ENCODE measurements around the gene DHRS1. TPM values are rescaled to one million over a fixed set of nuclear protein-coding genes. Genes with fewer than 3 reads are reported as not detected.
A peak's percentile ranks its signal among the peaks of the same experiment; 100 is the strongest.

DHRS1 gene
- total and polyA plus RNA-seq, 2 of the 4 experiments (the other 2 are of a cell fraction), result 15.8 to 38.6 TPM

GRCh38 chr14:24259282-24260025 is 40.1 kb downstream of the DHRS1 start:
- Histone ChIP-seq H3K4me2 (ENCODE audit: low read depth, low read length) (no peak overlapping the region), H3K23ac (ENCODE audit: low read depth, low read length) (no peak overlapping the region; the same call in none of the 2 replicates), H2AK9ac (replicated peaks; ENCODE audit: low read depth, low read length, poor library complexity) (peak overlapping the region; percentile 96), H2BK120ac (ENCODE audit: low read depth, low read length) (peak overlapping the region; percentile 79), H2BK20ac (ENCODE audit: low read depth, low read length) (peak overlapping the region; percentile 67; the same call in 1 of the 2 replicates), H3K14ac (replicated peaks; ENCODE audit: low read depth, low read length) (no peak overlapping the region), H3K9me3 (ENCODE audit: control insufficient read depth, insufficient read depth, low read length) (no peaks in the 10 kb centered on the region), H4K5ac (ENCODE audit: low read depth, low read length) (no peak overlapping the region), H4K8ac (ENCODE audit: low read depth in 2 of 2, low read length in 2 of 2) (peak overlapping the region; percentile 65 to 67; a peak in 2 of 4 replicates), H3K56ac (ENCODE audit: extremely low read depth, insufficient read depth, low read length) (no peak overlapping the region), H3K9ac (ENCODE audit: low read depth, low read length) (no peak overlapping the region), H3K27me3 (ENCODE audit: control insufficient read depth, insufficient read depth, low read length) (no peaks in the 10 kb centered on the region), H3K27ac (ENCODE audit: insufficient read depth, low read length) (no peak overlapping the region), H2AFZ (replicated peaks; ENCODE audit: low read length, poor library complexity) (peak overlapping the region; percentile 82), H3K36me3 (ENCODE audit: control insufficient read depth, insufficient read depth, low read length) (peaks cover 2% of the 10 kb centered on the region; the same call in 1 of the 2 replicates), H3K4me3 (ENCODE audit: insufficient read depth, low read depth, low read length) (no peak overlapping the region), H2BK5ac (ENCODE audit: low read depth, low read length, poor library complexity, severe bottlenecking) (no peak overlapping the region), H2AK5ac (ENCODE audit: low read depth, low read length) (peak overlapping the region; percentile 84; the same call in 1 of the 2 replicates), H3K9me1 (ENCODE audit: insufficient read depth, low read length) (peaks cover 16% of the 10 kb centered on the region; the same call in 1 of the 2 replicates), H3K4me1 (ENCODE audit: control insufficient read depth, insufficient read depth, low read length) (peaks cover 8% of the 10 kb centered on the region), H3K18ac (ENCODE audit: low read depth, low read length) (no peak overlapping the region), H3K79me1 (ENCODE audit: low read depth in 1 of 2, low read length in 2 of 2) (peaks cover 0 to 2% of the 10 kb centered on the region in 2 experiments; a peak in 1 of 4 replicates), H2BK15ac (ENCODE audit: low read depth, low read length) (peak overlapping the region; percentile 68; the same call in 1 of the 3 replicates), H4K20me1 (ENCODE audit: insufficient read depth, low read length) (no peaks in the 10 kb centered on the region), H4K91ac (ENCODE audit: insufficient read depth, low read depth, low read length) (peak overlapping the region; percentile 79), H3K4ac (ENCODE audit: low read depth, low read length) (peak overlapping the region; percentile 60; the same call in 1 of the 2 replicates)
- WGBS, 2 experiments (ENCODE audit: extremely low coverage in 2 of 2, insufficient read length in 1 of 2), result 100% methylated on average over 5 of the region's 16 CpGs; no CpG with 5 or more reads in 1 of the 2 experiments
- POLR2A ChIA-PET (ENCODE audit: unreplicated experiment), result no interaction called here
- dilution Hi-C loops (cut with HindIII; ENCODE audit: low sequenced_read_pairs, unreplicated experiment), result no loop called here
- in situ Hi-C loops (cut with MboI; ENCODE audit: low sequenced_read_pairs), result no loop called here
- BruUV-seq (replicated peaks), result no TSS peak
- DNase-seq (no peak), ATAC-seq (ENCODE audit: low read depth) (peak; percentile 73)
- TF ChIP-seq MAZ (IDR thresholded peaks at IDR 0.05; ENCODE audit: borderline replicate concordance, low read depth, low read length) (peak; percentile 71; the same call in 1 of the 2 replicates), RAD21 (IDR thresholded peaks at IDR 0.05; ENCODE audit: low read length) (no peak), POLR2A (IDR thresholded peaks at IDR 0.05; ENCODE audit: low read depth, low read length) (no peak)
- CTCF ChIA-PET, result no interaction called here
- intact Hi-C loops (cut with micrococcal nuclease), result no loop called here
